GM12891 (cell line): ENCODE measurements around the gene SERPINE2.

Experiments used
- PAX5 ChIP-seq: IDR thresholded peaks from 2 replicates; pipeline ENCODE4 v1.6.1; 2011; ENCODE audit warnings: low read length, moderate library complexity, mild to moderate bottlenecking; ENCODE audit not compliant: insufficient read depth, severe bottlenecking
- POLR2A ChIP-seq: IDR thresholded peaks from 2 replicates; pipeline ENCODE4 v1.6.1; 2011; ENCODE audit warnings: low read depth, low read length, control low read depth
- POLR2AphosphoS5 ChIP-seq: IDR thresholded peaks from 2 replicates; pipeline ENCODE4 v1.6.1; 2011; ENCODE audit warnings: low read depth, low read length, control low read depth
- POU2F2 ChIP-seq: IDR thresholded peaks from 2 replicates; pipeline ENCODE4 v1.6.1; 2011; ENCODE audit warnings: low read depth, mild to moderate bottlenecking, control low read depth, low read length, moderate library complexity
- SPI1 ChIP-seq: IDR thresholded peaks from 2 replicates; pipeline ENCODE4 v1.6.1; 2011; ENCODE audit warnings: low read depth, low read length, control low read depth
- TAF1 ChIP-seq: IDR thresholded peaks from 2 replicates; pipeline ENCODE4 v1.6.1; 2011; ENCODE audit warnings: low read depth, low read length, control low read depth

DNA sequence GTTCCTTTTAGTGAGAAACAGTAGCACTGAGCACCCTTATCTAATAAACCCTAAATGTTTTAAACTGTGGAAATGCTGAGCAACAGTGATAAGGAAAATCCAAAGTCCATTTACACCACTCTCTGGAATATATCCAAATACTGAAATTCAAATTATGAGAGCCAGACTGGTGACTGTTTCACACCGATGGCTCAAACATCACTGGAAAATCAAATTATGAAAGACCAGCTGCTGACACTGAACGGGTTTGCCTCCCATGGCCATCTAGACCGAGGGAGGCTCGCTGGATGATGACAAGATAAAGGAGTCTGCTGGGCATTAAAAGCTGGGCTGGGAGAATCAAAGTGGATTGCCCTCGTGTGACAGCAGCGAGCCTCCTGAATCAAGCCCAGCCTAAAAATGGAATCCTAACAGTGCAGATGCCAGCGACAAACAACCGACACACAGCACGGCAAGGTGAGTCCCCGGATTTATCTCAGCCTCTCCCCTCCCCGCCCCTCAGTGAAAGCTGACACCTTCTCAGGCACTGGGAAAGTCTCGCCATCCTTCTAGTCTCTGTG is 30.3 kb downstream of the SERPINE2 start:
- TF ChIP-seq POLR2A (no peak), POLR2AphosphoS5 (no peak), TAF1 (no peak), SPI1 (no peak), PAX5 (no peak), POU2F2 (no peak)
